Stimulated activated CD4-positive, alpha-beta T cell treated with anti-CD3 and anti-CD28 coated beads, Interleukin-15, amount 100 ng/mL, for 1 hour (primary cell): Measurements from ENCODE around the gene PRDM7.
A peak's percentile ranks its signal among the peaks of the same experiment; 100 is the strongest.

Source experiments
- DNase-seq, 2 donors: peaks; one replicate each; pipeline ENCODE4 v3.0.0-alpha.2; 2020; ENCODE audit warnings: low read depth in 1 of 2, low spot score in 1 of 2

Gene PRDM7

GRCh38 chr16:90037276-90037675 lies 39.9 kb downstream of the PRDM7 start:
- DNase-seq: no peak

GRCh38 chr16:90035902-90036301 lies 41.2 kb downstream of the PRDM7 start:
- DNase-seq: no peak

- no peak for DNase-seq
These were observed 42.6 kb downstream of the PRDM7 start for GRCh38 chr16:90034504-90034903.

- DNase-seq: no peak
These were observed 43.7 kb downstream of the PRDM7 start for GRCh38 chr16:90033387-90033786.

- DNase-seq: no peak
These were observed 44.3 kb downstream of the PRDM7 start for GRCh38 chr16:90032674-90033331.

GRCh38 chr16:90031931-90032673 lies 45.0 kb downstream of the PRDM7 start:
- no peak for DNase-seq

GRCh38 chr16:90031186-90031930 lies 45.8 kb downstream of the PRDM7 start:
- no peak for DNase-seq

GRCh38 chr16:90028985-90029384 lies 48.1 kb downstream of the PRDM7 start:
- DNase-seq: no peak

GRCh38 chr16:90027611-90028010 lies 49.5 kb downstream of the PRDM7 start:
- DNase-seq: no peak

GRCh38 chr16:90026135-90026534 lies 51.0 kb downstream of the PRDM7 start:
- DNase-seq: no peak

GRCh38 chr16:90023078-90023447 lies 54.1 kb downstream of the PRDM7 start:
- no peak for DNase-seq

GRCh38 chr16:90022209-90023077 lies 54.7 kb downstream of the PRDM7 start:
- DNase-seq: peak; percentile 55 to 71

GRCh38 chr16:90020838-90021382 lies 56.2 kb downstream of the PRDM7 start:
- no peak for DNase-seq

- DNase-seq: no peak
These were observed 56.8 kb downstream of the PRDM7 start for GRCh38 chr16:90020260-90020837.

GRCh38 chr16:90019543-90020259 lies 57.4 kb downstream of the PRDM7 start:
- DNase-seq: peak in 1 of 2 donors; percentile 46

- no peak for DNase-seq
These were observed 58.2 kb downstream of the PRDM7 start, which contains the start of gene DBNDD1 for GRCh38 chr16:90018652-90019542. TSS of gene DBNDD1 (minus strand) at chr16:90019456. CDS start at chr16:90019341, 115 bp downstream.

- DNase-seq: no peak
These were observed 58.9 kb downstream of the PRDM7 start for GRCh38 chr16:90018297-90018651.

GRCh38 chr16:90016339-90016950 lies 60.7 kb downstream of the PRDM7 start:
- DNase-seq: no peak
